Osteocyte (in vitro differentiated cells): Measurements from ENCODE around the gene CCDC51. TPM values are rescaled to one million over a fixed set of nuclear protein-coding genes. Genes with fewer than 3 reads are reported as not detected.
"Not testable (repeated sequence)": the region's sequence is repeated elsewhere in the genome, so short reads cannot be mapped to it uniquely, and the experiment has no call there.

Experiments used
- DNase-seq: peaks from one replicate; pipeline ENCODE4 v3.0.0; 2021; ENCODE audit warnings: mixed read lengths; ENCODE audit not compliant: unreplicated experiment; ENCODE audit errors: extremely low spot score
- H3K27ac Mint-ChIP-seq: one replicate; pipeline ENCODE4 v1.8.0; 2021; ENCODE audit warnings: mild to moderate bottlenecking, mixed read lengths; ENCODE audit not compliant: unreplicated experiment
- H3K27me3 Mint-ChIP-seq: one replicate; pipeline ENCODE4 v1.8.0; 2021; ENCODE audit warnings: mixed read lengths; ENCODE audit not compliant: unreplicated experiment
- H3K36me3 Mint-ChIP-seq: one replicate; pipeline ENCODE4 v1.8.0; 2021; ENCODE audit warnings: mixed read lengths; ENCODE audit not compliant: unreplicated experiment
- H3K4me1 Mint-ChIP-seq: one replicate; pipeline ENCODE4 v1.8.0; 2021; ENCODE audit warnings: mixed read lengths; ENCODE audit not compliant: unreplicated experiment
- H3K4me3 Mint-ChIP-seq: one replicate; pipeline ENCODE4 v1.8.0; 2021; ENCODE audit warnings: mild to moderate bottlenecking, moderate library complexity, mixed read lengths; ENCODE audit not compliant: unreplicated experiment
- H3K9me3 Mint-ChIP-seq: one replicate; pipeline ENCODE4 v1.8.0; 2021; ENCODE audit warnings: mixed read lengths; ENCODE audit not compliant: unreplicated experiment
- total RNA-seq: library from RNA; stranded (reverse); gene quantifications from 2 replicates; pipeline ENCODE4 v1.2.1, GENCODE V29; 2021
- TF ChIP-seq, protein P1 (sequence below): fragments of 200-600 bp; sonication (generic); IDR thresholded peaks from 2 replicates; pipeline ENCODE4 v1.5.0; 2021; ENCODE audit warnings: antibody characterized with exemption, mild to moderate bottlenecking, moderate library complexity

CCDC51 gene
- total RNA-seq, 1 donor from 2014 or later, result 11.3 TPM

DNA sequence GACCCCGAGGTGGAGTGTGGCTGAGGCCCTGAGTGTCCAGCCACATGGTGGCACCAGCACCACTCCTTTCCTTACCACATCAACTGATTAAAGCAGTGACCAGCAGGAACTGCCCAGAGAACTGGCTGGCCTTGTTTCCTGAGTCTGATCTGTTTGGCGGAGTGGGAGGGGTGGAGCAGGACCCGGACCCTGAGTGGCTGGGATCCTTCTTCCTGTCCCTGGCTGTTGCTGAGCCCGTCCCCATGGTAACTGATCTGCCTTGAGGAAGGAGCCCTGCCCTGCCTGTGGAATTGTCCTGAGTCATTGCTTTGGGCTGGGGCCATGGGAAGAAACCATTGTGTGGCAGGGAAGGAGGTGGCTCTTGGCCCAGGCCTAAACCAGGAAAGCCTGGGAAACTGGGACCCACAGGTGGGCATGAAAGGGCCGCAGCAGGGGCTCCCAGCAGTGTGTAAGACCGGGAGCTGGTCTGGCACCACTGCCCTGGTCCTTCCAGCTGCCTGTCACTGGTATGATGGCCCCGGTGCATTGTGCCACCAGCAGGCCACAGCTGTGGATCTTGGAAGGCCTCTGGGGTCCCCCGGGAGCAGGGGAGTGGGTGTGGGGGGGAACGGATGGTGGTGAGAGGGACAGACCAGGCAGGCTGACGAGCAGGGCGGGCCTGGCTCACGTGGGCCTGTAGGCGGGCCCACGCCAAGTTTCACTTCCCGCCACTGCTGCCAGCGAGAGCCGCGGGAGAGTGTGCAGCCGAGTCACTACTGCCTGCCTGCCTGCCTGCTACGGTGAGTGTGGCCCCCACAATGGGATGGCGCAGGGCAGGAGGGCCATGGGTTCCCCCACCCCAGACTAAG is 25.8 kb upstream of the CCDC51 start:
- H3K36me3 Mint-ChIP-seq, result peaks cover 10% of the 10 kb centered on the region
- TF ChIP-seq, protein P1, sequence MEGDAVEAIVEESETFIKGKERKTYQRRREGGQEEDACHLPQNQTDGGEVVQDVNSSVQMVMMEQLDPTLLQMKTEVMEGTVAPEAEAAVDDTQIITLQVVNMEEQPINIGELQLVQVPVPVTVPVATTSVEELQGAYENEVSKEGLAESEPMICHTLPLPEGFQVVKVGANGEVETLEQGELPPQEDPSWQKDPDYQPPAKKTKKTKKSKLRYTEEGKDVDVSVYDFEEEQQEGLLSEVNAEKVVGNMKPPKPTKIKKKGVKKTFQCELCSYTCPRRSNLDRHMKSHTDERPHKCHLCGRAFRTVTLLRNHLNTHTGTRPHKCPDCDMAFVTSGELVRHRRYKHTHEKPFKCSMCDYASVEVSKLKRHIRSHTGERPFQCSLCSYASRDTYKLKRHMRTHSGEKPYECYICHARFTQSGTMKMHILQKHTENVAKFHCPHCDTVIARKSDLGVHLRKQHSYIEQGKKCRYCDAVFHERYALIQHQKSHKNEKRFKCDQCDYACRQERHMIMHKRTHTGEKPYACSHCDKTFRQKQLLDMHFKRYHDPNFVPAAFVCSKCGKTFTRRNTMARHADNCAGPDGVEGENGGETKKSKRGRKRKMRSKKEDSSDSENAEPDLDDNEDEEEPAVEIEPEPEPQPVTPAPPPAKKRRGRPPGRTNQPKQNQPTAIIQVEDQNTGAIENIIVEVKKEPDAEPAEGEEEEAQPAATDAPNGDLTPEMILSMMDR, result peak; percentile 87
- peak overlapping the region; percentile 100 for H3K27ac Mint-ChIP-seq
- peaks cover 32% of the 10 kb centered on the region for H3K4me1 Mint-ChIP-seq
- no peaks in the 10 kb centered on the region for H3K9me3 Mint-ChIP-seq
- peak overlapping the region; percentile 70 for H3K4me3 Mint-ChIP-seq
- DNase-seq, result peak; percentile 99
- no peaks in the 10 kb centered on the region for H3K27me3 Mint-ChIP-seq

DNA sequence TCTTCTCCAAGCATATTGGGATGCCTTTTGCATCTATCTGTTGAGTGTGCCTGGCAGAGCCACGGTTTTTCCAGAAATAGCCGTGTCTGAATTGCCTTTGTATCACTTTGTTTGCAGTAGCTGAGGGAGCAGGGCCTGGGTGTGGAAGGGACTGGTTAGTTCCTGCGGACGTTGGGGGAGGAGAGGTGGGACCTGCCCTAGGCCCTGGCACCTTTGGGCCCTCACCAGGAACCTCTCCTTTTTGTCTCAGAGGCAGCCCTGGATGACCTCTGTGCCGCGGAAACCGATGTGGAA is 25.3 kb upstream of the CCDC51 start:
- DNase-seq, result no peak
- Mint-ChIP-seq H3K27me3 (no peaks in the 10 kb centered on the region), H3K9me3 (no peaks in the 10 kb centered on the region), H3K36me3 (peaks cover 11% of the 10 kb centered on the region), H3K4me1 (peaks cover 29% of the 10 kb centered on the region), H3K27ac (peak overlapping the region; percentile 100), H3K4me3 (no peak overlapping the region)
- TF ChIP-seq, protein P1, result no peak

DNA sequence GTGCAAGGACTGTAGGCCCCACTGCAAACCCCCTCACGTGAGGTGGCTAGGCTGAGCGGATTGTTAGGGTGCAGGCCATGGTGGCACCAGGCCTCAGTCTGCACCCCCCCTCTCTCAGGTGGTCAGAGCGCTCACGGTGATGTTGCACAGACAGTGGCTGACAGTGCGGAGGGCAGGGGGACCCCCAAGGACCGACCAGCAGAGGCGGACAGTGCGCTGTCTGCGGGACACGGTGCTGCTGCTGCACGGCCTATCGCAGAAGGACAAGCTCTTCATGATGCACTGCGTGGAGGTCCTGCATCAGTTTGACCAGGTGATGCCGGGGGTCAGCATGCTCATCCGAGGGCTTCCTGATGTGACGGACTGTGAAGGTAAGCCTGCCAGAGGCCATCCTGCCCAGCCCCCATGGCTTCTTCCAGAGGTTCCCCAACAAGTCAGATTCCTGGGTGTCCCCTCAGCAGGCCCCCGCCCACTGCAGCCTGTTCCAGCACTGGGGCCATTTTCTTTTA is 24.8 kb upstream of the CCDC51 start:
- Mint-ChIP-seq H3K4me1 (peaks cover 26% of the 10 kb centered on the region), H3K4me3 (no peak overlapping the region)
- DNase-seq, result no peak

DNA sequence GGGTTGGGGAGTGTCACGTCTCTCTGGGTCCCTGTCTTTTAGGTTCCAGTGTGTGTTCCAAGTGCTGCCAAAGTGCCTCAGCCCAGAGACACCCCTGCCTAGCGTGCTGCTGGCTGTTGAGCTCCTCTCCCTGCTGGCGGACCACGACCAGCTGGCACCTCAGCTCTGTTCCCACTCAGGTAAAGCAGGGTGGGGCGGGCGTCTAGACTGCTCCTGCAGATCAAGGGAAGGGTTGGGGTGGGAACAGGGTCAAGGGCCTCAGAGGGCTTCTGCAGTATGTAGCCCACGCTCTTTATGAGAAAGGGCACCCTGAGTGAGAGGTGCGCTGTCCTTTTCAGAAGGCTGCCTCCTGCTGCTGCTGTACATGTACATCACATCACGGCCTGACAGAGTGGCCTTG is 23.8 kb upstream of the CCDC51 start:
- Mint-ChIP-seq H3K36me3 (peaks cover 15% of the 10 kb centered on the region), H3K4me1 (peaks cover 26% of the 10 kb centered on the region), H3K27me3 (no peaks in the 10 kb centered on the region), H3K4me3 (no peak overlapping the region), H3K9me3 (no peaks in the 10 kb centered on the region), H3K27ac (peak overlapping the region; percentile 52)
- TF ChIP-seq, protein P1, result no peak
- DNase-seq, result no peak

More for the DNA sequence above, 24.8 kb upstream of the CCDC51 start:
- Mint-ChIP-seq H3K9me3 (no peaks in the 10 kb centered on the region), H3K27me3 (no peaks in the 10 kb centered on the region), H3K36me3 (peaks cover 14% of the 10 kb centered on the region), H3K27ac (peak overlapping the region; percentile 100)
- TF ChIP-seq, protein P1, result no peak

DNA sequence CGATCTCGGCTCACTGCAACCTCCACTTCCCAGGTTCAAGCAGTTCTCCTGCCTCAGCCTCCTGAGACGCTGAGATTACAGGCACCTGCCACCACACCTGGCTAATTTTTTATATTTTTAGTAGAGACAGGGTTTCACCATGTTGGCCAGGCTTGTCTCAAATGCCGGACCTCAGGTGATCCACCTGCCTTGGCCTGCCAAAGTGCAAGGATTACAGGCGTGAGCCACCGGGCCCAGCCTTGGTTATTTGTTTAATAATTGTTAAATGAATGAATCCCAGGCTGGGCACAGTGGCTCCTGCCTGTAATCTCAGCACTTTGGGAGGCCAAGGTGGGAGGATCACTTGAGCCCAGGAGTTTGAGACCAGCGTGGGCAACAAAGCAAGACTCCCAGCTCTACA is 21.8 kb upstream of the CCDC51 start:
- H3K4me1 Mint-ChIP-seq, result peaks cover 16% of the 10 kb centered on the region
- not testable (repeated sequence) for H3K9me3 Mint-ChIP-seq, H3K27ac Mint-ChIP-seq, DNase-seq, H3K4me3 Mint-ChIP-seq, H3K36me3 Mint-ChIP-seq, H3K27me3 Mint-ChIP-seq
